Brain microvascular endothelial cell (primary cell): ENCODE results near the gene ZNF469.

Source experiments
- DNase-seq: peaks from one replicate; pipeline ENCODE4 v3.0.0-alpha.2; 2020
- H3K27ac ChIP-seq: fragments of 250-450 bp; sonication (Bioruptor Pico); 2 replicates; pipeline ENCODE4 v1.5.1; 2020; ENCODE audit warnings: mild to moderate bottlenecking, moderate library complexity
- H3K27me3 ChIP-seq: fragments of 250-450 bp; sonication (Bioruptor Pico); replicated peaks from 2 replicates; pipeline ENCODE4 v1.5.1; 2020; ENCODE audit warnings: mild to moderate bottlenecking
- H3K36me3 ChIP-seq: fragments of 250-450 bp; sonication (Bioruptor Pico); replicated peaks from 2 replicates; pipeline ENCODE4 v1.5.1; 2020; ENCODE audit warnings: mild to moderate bottlenecking
- H3K4me3 ChIP-seq: 2 replicates; pipeline ENCODE4 v1.5.1; 2011; ENCODE audit warnings: low read depth, mild to moderate bottlenecking, control low read depth, low read length, moderate library complexity
- CTCF ChIP-seq: IDR thresholded peaks from 2 replicates; pipeline ENCODE4 v1.5.1; 2011; ENCODE audit warnings: low read depth, mild to moderate bottlenecking, moderate library complexity, low read length, control low read depth, inconsistent platforms; ENCODE audit errors: missing control alignments
- in situ Hi-C: cut with HindIII; loops from 2 replicates; pipeline ENCODE4 v1.10.0; 2017; ENCODE audit warnings: low sequenced_read_pairs, low pct_ligation_motif_present

The ZNF469 gene

DNA sequence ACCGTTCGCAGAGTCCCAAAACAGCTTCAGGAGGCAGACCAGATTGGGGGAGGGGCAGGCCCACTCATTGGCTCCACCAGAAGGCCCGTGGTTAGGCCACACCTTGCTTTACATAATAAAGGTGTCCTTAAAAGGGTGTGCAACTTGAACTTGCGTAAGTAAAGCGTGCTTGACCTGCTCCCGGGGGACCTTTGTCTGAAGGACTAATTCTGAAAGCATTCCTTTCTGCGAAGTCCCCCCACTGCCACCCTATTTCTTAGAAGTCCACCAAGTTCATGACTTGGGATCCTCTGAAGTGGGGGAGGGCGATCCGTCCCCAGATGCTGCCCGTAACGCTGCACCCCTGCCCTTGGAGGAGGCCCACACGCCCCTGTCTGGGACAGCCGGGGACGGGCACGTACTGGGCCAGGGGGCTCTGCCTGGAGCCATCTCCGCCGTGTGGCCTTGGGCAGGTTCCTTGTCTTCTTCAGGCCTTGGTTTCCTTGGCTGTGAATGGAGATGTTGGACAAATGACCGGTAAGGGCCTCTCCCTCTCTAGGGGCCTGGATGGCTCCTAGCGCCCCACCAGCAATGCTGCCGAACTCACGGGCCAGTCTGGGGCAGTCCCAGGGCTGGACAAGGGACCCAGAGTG, 823 bp upstream of the ZNF469 start:
- no peak for TF ChIP-seq CTCF
- Histone ChIP-seq H3K4me3 (no peak overlapping the region), H3K27me3 (no peaks in the 10 kb centered on the region), H3K27ac (no peak overlapping the region), H3K36me3 (no peaks in the 10 kb centered on the region)
- in situ Hi-C loops, result no loop called here
- no peak for DNase-seq

GRCh38 chr16:88383401-88384221, 852 bp downstream of the ZNF469 start:
- in situ Hi-C loops, result no loop called here
- Histone ChIP-seq H3K4me3 (peak overlapping the region; percentile 63), H3K27me3 (no peaks in the 10 kb centered on the region)

GRCh38 chr16:88384222-88385111, 1.7 kb downstream of the ZNF469 start:
- TF ChIP-seq CTCF, result no peak
- Histone ChIP-seq H3K4me3 (peak overlapping the region; percentile 63), H3K36me3 (peaks cover 5% of the 10 kb centered on the region), H3K27ac (peak overlapping the region; percentile 77), H3K27me3 (no peaks in the 10 kb centered on the region)
- in situ Hi-C loops, result no loop called here
- no peak for DNase-seq

More at GRCh38 chr16:88383401-88384221, 852 bp downstream of the ZNF469 start:
- Histone ChIP-seq H3K27ac (peak overlapping the region; percentile 77), H3K36me3 (peaks cover 2% of the 10 kb centered on the region)
- DNase-seq, result peak; percentile 39
- TF ChIP-seq CTCF, result peak; percentile 65

DNA sequence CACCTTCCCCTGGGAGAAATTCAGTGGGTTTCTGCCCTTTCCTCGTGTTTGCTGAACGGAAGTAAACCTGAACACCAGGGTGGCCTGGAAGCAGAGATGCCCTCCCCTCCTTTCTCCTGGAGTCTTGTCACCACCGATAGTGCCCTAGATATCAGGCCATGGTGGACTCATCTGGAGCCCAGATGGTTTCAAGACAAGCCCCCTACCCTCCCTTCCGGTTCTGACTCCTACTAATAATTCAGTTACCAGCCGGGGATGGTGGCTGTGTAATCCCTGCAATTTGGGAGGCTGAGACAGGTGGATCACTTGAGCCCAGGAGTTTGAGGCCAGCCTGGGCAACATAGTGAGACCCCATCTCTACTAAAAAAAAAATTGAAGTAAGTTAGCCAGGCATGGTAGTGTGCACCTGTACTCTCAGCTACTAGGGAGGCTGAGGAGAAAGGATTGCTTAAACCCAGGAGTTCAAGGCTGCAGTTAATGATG, 2.4 kb downstream of the ZNF469 start:
- H3K27me3 ChIP-seq, result no peaks in the 10 kb centered on the region
- no peak overlapping the region for H3K4me3 ChIP-seq
- no peak for TF ChIP-seq CTCF
- H3K36me3 ChIP-seq, result peaks cover 8% of the 10 kb centered on the region
- H3K27ac ChIP-seq, result no peak overlapping the region
- no peak for DNase-seq
- in situ Hi-C loops, result no loop called here

- Histone ChIP-seq H3K27me3 (no peaks in the 10 kb centered on the region), H3K4me3 (no peak overlapping the region), H3K27ac (no peak overlapping the region), H3K36me3 (peaks cover 8% of the 10 kb centered on the region)
- no peak for DNase-seq
- TF ChIP-seq CTCF, result no peak
- in situ Hi-C loops, result no loop called here
Observed at GRCh38 chr16:88385831-88386815, 3.4 kb downstream of the ZNF469 start.
